GM12892 (cell line): ENCODE data around the gene ARAP3.

Experiments
- DNase-seq: peaks from one replicate; pipeline ENCODE4 v3.0.0; 2011; ENCODE audit not compliant: insufficient read length
- FAIRE-seq: peaks from 2 replicates; lab custom pipeline; 2011; peaks lifted over from hg19 to GRCh38; lab: Jason Lieb, UNC
- POLR2A ChIP-seq: IDR thresholded peaks from 2 replicates; pipeline ENCODE4 v1.6.1; 2011; ENCODE audit warnings: low read depth, low read length, control low read depth
- POLR2AphosphoS5 ChIP-seq: IDR thresholded peaks from 2 replicates; pipeline ENCODE4 v1.6.1; 2011; ENCODE audit warnings: low read depth, low read length, control low read depth
- TAF1 ChIP-seq: IDR thresholded peaks from 2 replicates; pipeline ENCODE4 v1.6.1; 2011; ENCODE audit warnings: low read depth, mild to moderate bottlenecking, control low read depth, low read length, borderline replicate concordance

The ARAP3 gene

DNA sequence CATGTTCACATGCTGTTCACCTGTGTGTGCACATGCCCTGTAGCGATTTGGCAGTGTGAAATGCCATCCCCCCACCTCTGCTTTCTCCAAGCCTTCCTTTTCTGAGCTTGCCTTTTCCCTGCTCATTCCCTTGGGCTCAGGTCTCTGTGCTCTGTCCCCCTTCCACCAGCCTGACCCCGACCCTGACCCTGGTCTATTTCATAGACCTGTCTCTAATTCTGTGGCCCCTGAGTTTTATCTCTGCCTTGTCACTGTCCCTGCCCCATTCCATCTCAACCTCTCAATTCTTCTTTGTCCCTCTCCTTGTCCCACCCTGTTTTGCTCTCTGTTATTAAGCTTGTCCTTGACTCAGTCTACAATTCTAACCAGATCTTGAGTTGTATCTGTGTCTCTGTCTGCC is 735 bp downstream of the ARAP3 start:
- DNase-seq (no peak), FAIRE-seq (no peak)
- TF ChIP-seq POLR2A (no peak), TAF1 (no peak), POLR2AphosphoS5 (no peak)

GRCh38 chr5:141680751-141681201 is 1.3 kb downstream of the ARAP3 start:
- FAIRE-seq = no peak
- no peak for TF ChIP-seq POLR2AphosphoS5
- no peak for TF ChIP-seq POLR2A
- no peak for TF ChIP-seq TAF1
- DNase-seq = no peak

- TF ChIP-seq TAF1 (no peak), POLR2AphosphoS5 (no peak), POLR2A (no peak)
- FAIRE-seq (no peak), DNase-seq (no peak)
Measured at GRCh38 chr5:141680178-141680577, 1.9 kb downstream of the ARAP3 start.

DNA sequence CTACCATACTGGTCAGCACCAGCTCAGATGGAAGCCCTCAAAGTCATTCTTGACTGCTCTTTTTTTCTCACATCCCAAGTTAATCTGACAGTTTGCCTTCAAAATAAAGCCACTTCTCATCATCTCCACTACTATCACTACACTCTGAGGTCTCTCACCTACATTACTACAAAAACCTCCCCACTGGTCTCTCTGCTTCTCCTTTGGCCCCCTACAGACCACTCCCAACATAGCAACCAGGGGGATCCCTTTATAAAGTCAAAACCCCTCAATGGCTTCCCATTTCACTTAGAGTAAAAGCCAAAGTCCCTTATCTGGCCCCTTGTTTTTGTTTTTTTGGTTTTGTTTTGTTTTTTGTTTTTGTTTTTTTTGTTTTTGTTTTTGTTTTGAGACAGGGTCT is 4.6 kb downstream of the ARAP3 start:
- no peak for TF ChIP-seq TAF1
- no peak for TF ChIP-seq POLR2A
- TF ChIP-seq POLR2AphosphoS5 = no peak
- no peak for DNase-seq
- FAIRE-seq = no peak

DNA sequence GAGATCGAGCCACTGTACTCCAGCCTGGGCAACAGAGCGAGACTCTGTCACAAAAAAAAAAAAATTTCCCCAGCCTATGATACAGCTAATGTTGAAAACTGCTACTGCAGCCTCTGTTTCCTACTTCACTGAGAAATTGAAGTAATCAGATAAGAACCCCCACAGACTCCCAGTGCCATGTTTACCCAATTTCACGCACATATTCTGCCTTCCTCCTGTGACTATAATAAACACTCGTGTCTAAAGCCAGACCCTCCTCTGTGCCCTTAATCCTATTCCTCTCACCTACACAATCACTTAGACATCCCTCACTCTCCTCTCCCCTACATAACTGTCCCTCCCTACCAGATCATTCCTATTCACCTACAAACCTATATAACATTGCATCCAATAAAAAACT is 6.4 kb downstream of the ARAP3 start:
- no peak for DNase-seq
- FAIRE-seq = no peak
- TF ChIP-seq TAF1 (no peak), POLR2A (no peak), POLR2AphosphoS5 (no peak)

GRCh38 chr5:141674747-141675146 is 7.3 kb downstream of the ARAP3 start:
- TF ChIP-seq TAF1 = no peak
- TF ChIP-seq POLR2A = no peak
- no peak for TF ChIP-seq POLR2AphosphoS5
- DNase-seq (no peak), FAIRE-seq (no peak)

- FAIRE-seq = no peak
- no peak for TF ChIP-seq TAF1
- no peak for TF ChIP-seq POLR2A
- no peak for TF ChIP-seq POLR2AphosphoS5
- DNase-seq = no peak
Measured at GRCh38 chr5:141672841-141673813, 8.9 kb downstream of the ARAP3 start.

DNA sequence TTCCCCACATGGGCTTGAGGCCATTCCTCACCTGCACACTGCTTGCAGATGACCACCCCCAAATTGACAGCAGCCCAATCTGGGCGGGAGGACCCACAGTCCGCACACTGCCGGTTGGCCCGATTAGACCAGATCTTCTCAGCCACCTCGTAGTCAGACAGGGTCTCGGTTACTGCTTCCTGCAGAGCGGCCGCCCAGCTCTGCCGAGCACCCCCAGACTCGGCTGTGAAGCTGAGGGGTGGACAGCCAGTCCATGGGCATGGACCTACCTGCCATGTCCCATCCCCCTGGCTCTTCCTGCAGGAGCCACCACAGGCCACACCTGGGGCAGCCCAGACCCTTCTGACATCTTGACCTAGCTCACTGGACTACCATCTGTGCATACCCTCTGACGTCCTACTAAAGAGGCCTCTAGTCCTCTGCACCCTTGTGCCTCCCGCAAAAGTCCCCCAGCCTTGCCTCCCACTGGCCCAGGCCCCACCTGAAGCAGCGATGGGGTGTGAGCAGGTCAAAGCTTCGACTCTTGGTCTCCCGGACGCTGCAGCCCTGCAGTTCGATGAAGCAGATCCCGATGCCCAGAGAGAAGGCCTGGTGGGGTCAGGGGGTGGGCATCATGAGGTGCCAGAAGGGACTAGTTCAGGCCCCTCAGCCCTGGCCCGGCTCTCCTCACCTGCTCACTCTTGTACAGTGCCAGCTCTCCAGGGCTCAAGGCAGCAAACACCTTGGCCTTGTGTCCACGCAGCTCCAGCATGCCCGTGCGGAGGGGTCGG is 9.8 kb downstream of the ARAP3 start:
- FAIRE-seq = no peak
- no peak for DNase-seq
- TF ChIP-seq POLR2A (no peak), TAF1 (no peak), POLR2AphosphoS5 (no peak)

GRCh38 chr5:141669520-141669919 is 12.5 kb downstream of the ARAP3 start:
- FAIRE-seq (no peak), DNase-seq (no peak)
- no peak for TF ChIP-seq POLR2AphosphoS5

- TF ChIP-seq POLR2AphosphoS5 = no peak
- TF ChIP-seq POLR2A = no peak
- TF ChIP-seq TAF1 = no peak
- no peak for DNase-seq
- no peak for FAIRE-seq
Measured at GRCh38 chr5:141668601-141669265, 13.3 kb downstream of the ARAP3 start.
